Measurements from ENCODE around the gene MFAP4.

MFAP4 gene

DNA sequence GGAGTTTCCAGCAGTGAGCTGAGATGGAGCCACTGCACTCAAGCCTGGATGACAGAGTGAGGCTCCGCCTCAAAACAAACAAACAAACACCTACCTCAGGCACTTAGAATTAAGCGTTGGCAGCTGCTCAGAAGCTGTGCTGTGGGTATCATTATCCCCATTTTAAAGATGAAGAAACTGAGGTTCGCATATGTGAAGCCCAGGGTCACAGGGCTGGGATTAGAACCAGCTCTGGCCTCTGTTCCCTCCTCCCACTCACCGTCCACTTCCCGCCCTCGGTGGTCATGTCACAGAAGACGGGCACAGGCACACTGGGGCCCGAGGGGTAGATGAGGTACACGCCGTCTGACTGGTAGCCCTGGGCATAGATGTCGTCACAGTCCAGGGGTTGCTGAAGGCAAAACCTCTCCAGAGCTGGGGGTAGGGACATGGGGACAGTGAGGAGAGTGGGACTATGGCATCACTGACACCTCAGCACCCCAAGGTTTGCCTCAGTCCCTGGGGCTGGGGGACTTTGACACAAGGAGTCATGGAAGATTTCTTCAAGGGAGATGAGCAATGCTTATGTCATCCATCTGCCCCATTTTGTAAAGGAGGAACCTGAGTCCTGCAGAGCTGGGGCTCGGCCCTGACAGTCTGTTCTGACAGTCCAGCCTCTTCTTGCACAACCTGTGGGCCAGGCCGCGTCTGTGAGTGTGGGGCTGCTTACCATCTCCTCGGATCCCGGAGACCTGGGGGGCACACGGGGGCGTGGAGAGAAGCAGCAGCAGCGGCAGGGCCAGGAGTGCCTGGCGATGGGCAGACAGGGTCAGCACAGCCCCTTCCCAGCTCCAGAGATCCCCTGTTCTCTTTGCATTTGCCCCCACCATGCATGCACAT is 700 bp downstream of the MFAP4 start:
- no peak for DNase-seq (ENCODE audit: low spot score)
- in situ Hi-C loops (cut with MboI; ENCODE audit: low sequenced_read_pairs, unreplicated experiment), result no loop called here
- TF ChIP-seq, protein P1, sequence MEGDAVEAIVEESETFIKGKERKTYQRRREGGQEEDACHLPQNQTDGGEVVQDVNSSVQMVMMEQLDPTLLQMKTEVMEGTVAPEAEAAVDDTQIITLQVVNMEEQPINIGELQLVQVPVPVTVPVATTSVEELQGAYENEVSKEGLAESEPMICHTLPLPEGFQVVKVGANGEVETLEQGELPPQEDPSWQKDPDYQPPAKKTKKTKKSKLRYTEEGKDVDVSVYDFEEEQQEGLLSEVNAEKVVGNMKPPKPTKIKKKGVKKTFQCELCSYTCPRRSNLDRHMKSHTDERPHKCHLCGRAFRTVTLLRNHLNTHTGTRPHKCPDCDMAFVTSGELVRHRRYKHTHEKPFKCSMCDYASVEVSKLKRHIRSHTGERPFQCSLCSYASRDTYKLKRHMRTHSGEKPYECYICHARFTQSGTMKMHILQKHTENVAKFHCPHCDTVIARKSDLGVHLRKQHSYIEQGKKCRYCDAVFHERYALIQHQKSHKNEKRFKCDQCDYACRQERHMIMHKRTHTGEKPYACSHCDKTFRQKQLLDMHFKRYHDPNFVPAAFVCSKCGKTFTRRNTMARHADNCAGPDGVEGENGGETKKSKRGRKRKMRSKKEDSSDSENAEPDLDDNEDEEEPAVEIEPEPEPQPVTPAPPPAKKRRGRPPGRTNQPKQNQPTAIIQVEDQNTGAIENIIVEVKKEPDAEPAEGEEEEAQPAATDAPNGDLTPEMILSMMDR (IDR thresholded peaks at IDR 0.05; ENCODE audit: borderline replicate concordance, control extremely low read depth, extremely low read depth, insufficient read depth, missing control alignments), result no peak

DNA sequence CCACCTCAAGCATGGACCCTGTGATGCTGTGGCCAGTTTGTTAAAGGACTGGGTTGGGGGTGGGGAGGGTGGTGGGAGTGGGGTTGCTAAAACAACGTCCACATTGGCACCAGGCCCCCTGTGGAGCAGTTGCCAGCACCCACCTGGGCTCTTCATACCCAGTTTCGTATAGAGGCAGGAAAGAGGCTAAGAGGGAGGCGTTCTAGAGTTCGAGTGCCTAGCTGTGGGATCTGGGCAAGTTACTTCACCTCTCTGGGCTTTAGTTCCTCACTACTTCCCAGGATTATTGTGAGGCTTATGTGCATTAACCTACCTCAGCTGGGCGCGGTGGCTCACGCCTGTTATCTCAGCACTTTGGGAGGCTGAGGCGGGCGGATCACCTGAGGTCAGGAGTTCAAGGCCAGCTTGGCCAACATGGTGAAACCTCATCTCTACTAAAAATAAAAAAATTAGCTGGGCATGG is 1.4 kb downstream of the MFAP4 start:
- DNase-seq (ENCODE audit: low spot score), result no peak
- TF ChIP-seq, protein P1 (IDR thresholded peaks at IDR 0.05; ENCODE audit: borderline replicate concordance, control extremely low read depth, extremely low read depth, insufficient read depth, missing control alignments), result no peak
- in situ Hi-C loops (cut with MboI; ENCODE audit: low sequenced_read_pairs, unreplicated experiment), result no loop called here

GRCh38 chr17:19384723-19385391 is 2.1 kb downstream of the MFAP4 start:
- TF ChIP-seq, protein P1 (IDR thresholded peaks at IDR 0.05; ENCODE audit: borderline replicate concordance, control extremely low read depth, extremely low read depth, insufficient read depth, missing control alignments), result no peak
- no peak for DNase-seq (ENCODE audit: low spot score)
- in situ Hi-C loops (cut with MboI; ENCODE audit: low sequenced_read_pairs, unreplicated experiment), result no loop called here

GRCh38 chr17:19383681-19384470 is 3.1 kb downstream of the MFAP4 start:
- no peak for DNase-seq (ENCODE audit: low spot score)
- TF ChIP-seq, protein P1 (IDR thresholded peaks at IDR 0.05; ENCODE audit: borderline replicate concordance, control extremely low read depth, extremely low read depth, insufficient read depth, missing control alignments), result no peak
- in situ Hi-C loops (cut with MboI; ENCODE audit: low sequenced_read_pairs, unreplicated experiment), result no loop called here

- in situ Hi-C loops (cut with MboI; ENCODE audit: low sequenced_read_pairs, unreplicated experiment), result no loop called here
- DNase-seq (ENCODE audit: low spot score), result no peak
- TF ChIP-seq, protein P1 (IDR thresholded peaks at IDR 0.05; ENCODE audit: borderline replicate concordance, control extremely low read depth, extremely low read depth, insufficient read depth, missing control alignments), result no peak
Measured at GRCh38 chr17:19382531-19383444, 4.2 kb downstream of the MFAP4 start.
